ENCODE data around the gene WDR1.

WDR1 gene

GRCh38 chr4:10114147-10114546 is 2.5 kb downstream of the WDR1 start:
- Histone ChIP-seq H3K36me3 (ENCODE audit: insufficient read depth) (no peaks in the 10 kb centered on the region), H2AFZ (ENCODE audit: low read depth) (no peak overlapping the region), H3K9ac (no peak overlapping the region), H3K27me3 (ENCODE audit: insufficient read depth, low read depth) (no peaks in the 10 kb centered on the region), H3K27ac (no peak overlapping the region), H3K4me1 (ENCODE audit: low read depth, poor library complexity, severe bottlenecking) (peaks cover 61% of the 10 kb centered on the region), H3K4me3 (IDR thresholded peaks at IDR 0.05; ENCODE audit: insufficient read depth, low read depth, low read length) (no peak overlapping the region), H3K79me2 (ENCODE audit: insufficient read depth, low read depth) (peaks cover 56% of the 10 kb centered on the region), H4K20me1 (ENCODE audit: insufficient read depth) (no peaks in the 10 kb centered on the region), H3K4me2 (no peak overlapping the region)
- TF ChIP-seq, protein P1, sequence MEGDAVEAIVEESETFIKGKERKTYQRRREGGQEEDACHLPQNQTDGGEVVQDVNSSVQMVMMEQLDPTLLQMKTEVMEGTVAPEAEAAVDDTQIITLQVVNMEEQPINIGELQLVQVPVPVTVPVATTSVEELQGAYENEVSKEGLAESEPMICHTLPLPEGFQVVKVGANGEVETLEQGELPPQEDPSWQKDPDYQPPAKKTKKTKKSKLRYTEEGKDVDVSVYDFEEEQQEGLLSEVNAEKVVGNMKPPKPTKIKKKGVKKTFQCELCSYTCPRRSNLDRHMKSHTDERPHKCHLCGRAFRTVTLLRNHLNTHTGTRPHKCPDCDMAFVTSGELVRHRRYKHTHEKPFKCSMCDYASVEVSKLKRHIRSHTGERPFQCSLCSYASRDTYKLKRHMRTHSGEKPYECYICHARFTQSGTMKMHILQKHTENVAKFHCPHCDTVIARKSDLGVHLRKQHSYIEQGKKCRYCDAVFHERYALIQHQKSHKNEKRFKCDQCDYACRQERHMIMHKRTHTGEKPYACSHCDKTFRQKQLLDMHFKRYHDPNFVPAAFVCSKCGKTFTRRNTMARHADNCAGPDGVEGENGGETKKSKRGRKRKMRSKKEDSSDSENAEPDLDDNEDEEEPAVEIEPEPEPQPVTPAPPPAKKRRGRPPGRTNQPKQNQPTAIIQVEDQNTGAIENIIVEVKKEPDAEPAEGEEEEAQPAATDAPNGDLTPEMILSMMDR (conservative IDR thresholded peaks at IDR 0.05; ENCODE audit: low read depth, low read length) = no peak

GRCh38 chr4:10113362-10114047 is 3.1 kb downstream of the WDR1 start:
- H3K27me3 ChIP-seq (ENCODE audit: insufficient read depth, low read depth) = no peaks in the 10 kb centered on the region
- TF ChIP-seq, protein P1 (conservative IDR thresholded peaks at IDR 0.05; ENCODE audit: low read depth, low read length) = no peak
- no peaks in the 10 kb centered on the region for H3K36me3 ChIP-seq (ENCODE audit: insufficient read depth)
- no peak overlapping the region for H3K9ac ChIP-seq
- H4K20me1 ChIP-seq (ENCODE audit: insufficient read depth) = no peaks in the 10 kb centered on the region
- no peak overlapping the region for H2AFZ ChIP-seq (ENCODE audit: low read depth)
- no peak overlapping the region for H3K4me3 ChIP-seq (IDR thresholded peaks at IDR 0.05; ENCODE audit: insufficient read depth, low read depth, low read length)
- H3K27ac ChIP-seq = no peak overlapping the region
- H3K4me1 ChIP-seq (ENCODE audit: low read depth, poor library complexity, severe bottlenecking) = peaks cover 67% of the 10 kb centered on the region
- peaks cover 63% of the 10 kb centered on the region for H3K79me2 ChIP-seq (ENCODE audit: insufficient read depth, low read depth)
- H3K4me2 ChIP-seq = no peak overlapping the region

- peaks cover 74% of the 10 kb centered on the region for H3K4me1 ChIP-seq (ENCODE audit: low read depth, poor library complexity, severe bottlenecking)
- H3K9ac ChIP-seq = no peak overlapping the region
- no peak overlapping the region for H3K4me2 ChIP-seq
- peaks cover 70% of the 10 kb centered on the region for H3K79me2 ChIP-seq (ENCODE audit: insufficient read depth, low read depth)
- no peak overlapping the region for H2AFZ ChIP-seq (ENCODE audit: low read depth)
- H4K20me1 ChIP-seq (ENCODE audit: insufficient read depth) = no peaks in the 10 kb centered on the region
- no peaks in the 10 kb centered on the region for H3K27me3 ChIP-seq (ENCODE audit: insufficient read depth, low read depth)
- H3K4me3 ChIP-seq (IDR thresholded peaks at IDR 0.05; ENCODE audit: insufficient read depth, low read depth, low read length) = no peak overlapping the region
- H3K27ac ChIP-seq = no peak overlapping the region
- no peaks in the 10 kb centered on the region for H3K36me3 ChIP-seq (ENCODE audit: insufficient read depth)
- TF ChIP-seq, protein P1 (conservative IDR thresholded peaks at IDR 0.05; ENCODE audit: low read depth, low read length) = no peak
Measured at GRCh38 chr4:10112658-10113284, 3.8 kb downstream of the WDR1 start.

- Histone ChIP-seq H3K27ac (no peak overlapping the region), H3K9ac (no peak overlapping the region), H3K36me3 (ENCODE audit: insufficient read depth) (no peaks in the 10 kb centered on the region), H3K4me1 (ENCODE audit: low read depth, poor library complexity, severe bottlenecking) (peaks cover 85% of the 10 kb centered on the region), H3K4me2 (no peak overlapping the region; the same call in 1 of the 2 replicates), H3K4me3 (IDR thresholded peaks at IDR 0.05; ENCODE audit: insufficient read depth, low read depth, low read length) (no peak overlapping the region), H4K20me1 (ENCODE audit: insufficient read depth) (no peaks in the 10 kb centered on the region), H3K27me3 (ENCODE audit: insufficient read depth, low read depth) (no peaks in the 10 kb centered on the region), H3K79me2 (ENCODE audit: insufficient read depth, low read depth) (peaks cover 84% of the 10 kb centered on the region), H2AFZ (ENCODE audit: low read depth) (no peak overlapping the region)
- TF ChIP-seq, protein P1 (conservative IDR thresholded peaks at IDR 0.05; ENCODE audit: low read depth, low read length) = no peak
Measured at GRCh38 chr4:10111067-10111801, 5.4 kb downstream of the WDR1 start.
